GM21360 (cell line): ENCODE data around the gene EGFR.

Experiments used
- ATAC-seq: cut with Tn5 transposase; IDR thresholded peaks from one replicate; pipeline ENCODE4 v1.9.1; 2021; ENCODE audit warnings: mild to moderate bottlenecking, moderate library complexity; ENCODE audit not compliant: unreplicated experiment

The EGFR gene

DNA sequence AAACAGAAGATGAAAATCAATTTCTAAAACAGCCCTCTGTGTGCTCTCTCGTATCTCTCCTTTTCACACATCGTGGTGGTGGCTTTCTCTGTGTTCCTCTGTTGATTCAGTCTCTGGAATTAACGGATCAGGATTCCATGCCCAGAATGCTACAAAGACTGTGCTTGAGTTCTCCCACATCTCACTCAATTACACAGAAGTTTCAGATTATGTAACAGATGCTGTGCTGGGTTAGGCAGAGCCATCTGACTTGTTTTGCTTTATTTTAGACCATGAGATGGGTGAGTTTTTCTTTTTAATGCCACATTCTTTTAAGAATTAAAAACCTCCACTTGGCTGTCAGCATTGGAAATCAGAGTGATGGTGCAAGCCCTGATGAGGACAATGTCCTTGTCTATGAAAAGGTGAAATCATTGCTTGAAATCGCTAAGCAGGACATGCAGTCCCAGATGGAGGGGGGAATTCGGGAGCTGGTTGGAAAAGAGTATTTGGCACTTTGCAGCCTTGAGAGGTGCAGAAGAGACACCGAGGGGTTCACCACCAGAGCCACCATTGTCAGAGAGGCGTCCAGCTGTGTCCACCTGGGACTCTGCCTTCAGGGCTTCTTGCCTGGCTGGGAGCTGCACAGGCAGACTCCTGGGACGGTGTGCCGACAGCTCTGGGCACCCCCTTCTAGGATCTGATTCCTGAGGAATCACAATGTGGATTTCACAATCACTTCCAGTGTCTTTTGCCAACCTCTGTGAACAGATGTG lies 80.4 kb downstream of the EGFR start:
- ATAC-seq: no peak

- no peak for ATAC-seq
These were observed 81.2 kb downstream of the EGFR start for GRCh38 chr7:55099821-55100543.

DNA sequence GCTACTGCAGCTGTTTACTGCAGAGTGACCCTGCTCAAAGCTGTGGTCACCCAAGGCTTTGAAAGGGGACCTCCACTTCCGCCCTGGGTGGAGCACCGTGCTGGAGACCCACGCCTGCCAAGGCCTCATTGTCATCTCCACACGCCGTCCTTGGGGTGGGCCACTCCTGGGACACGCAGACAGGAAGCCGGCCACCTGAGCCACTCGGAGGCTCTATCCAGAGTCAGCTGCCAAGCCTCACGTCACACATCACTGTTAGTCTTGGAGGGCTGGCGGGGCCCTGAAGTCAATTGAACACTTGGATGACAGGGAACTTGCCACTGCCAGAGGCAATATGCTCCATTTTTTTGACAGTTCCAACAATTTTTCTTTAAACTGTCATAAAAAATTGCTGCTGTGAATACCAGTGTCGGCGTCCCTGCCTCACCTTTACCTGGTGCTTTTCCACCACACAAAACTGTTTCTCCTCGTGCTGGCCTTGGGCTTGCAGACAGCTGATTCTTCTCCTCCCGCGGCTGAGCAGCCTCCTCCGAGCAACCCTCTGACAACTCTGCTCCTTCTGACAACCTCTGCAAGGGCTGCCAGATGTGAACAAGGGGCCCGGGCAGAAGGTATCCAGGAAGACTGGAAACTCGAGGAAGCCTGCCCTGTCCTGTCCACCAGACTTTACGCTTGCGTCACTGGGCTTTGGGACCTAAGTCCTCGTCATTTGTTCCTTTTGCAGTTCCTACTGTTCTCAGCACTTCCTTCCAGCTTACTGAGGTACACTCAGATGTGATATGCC lies 81.9 kb downstream of the EGFR start:
- ATAC-seq: no peak

DNA sequence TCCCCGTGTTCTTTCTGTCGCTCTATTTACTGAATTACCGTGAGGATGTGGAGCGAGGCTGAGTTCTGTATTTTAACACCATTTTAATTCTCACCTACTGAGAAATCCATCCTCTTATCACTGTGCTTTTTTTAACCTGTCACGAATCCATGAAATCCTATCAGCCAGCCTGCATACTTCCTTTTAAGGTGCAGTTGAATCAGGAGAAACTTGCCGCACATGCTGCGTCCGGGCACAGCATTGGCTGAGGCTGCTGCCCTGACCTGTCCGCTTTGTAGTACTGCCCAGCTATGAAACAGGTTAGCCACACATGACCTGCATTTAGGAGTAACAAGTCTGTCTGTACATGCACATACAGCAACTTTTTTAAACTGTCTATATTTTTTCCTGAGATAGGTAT lies 82.5 kb downstream of the EGFR start:
- ATAC-seq: no peak

- ATAC-seq: no peak
These were observed 85.3 kb downstream of the EGFR start for GRCh38 chr7:55104123-55104522.

GRCh38 chr7:55104712-55105433 lies 86.1 kb downstream of the EGFR start:
- no peak for ATAC-seq

- no peak for ATAC-seq
These were observed 87.1 kb downstream of the EGFR start for GRCh38 chr7:55105952-55106351.

DNA sequence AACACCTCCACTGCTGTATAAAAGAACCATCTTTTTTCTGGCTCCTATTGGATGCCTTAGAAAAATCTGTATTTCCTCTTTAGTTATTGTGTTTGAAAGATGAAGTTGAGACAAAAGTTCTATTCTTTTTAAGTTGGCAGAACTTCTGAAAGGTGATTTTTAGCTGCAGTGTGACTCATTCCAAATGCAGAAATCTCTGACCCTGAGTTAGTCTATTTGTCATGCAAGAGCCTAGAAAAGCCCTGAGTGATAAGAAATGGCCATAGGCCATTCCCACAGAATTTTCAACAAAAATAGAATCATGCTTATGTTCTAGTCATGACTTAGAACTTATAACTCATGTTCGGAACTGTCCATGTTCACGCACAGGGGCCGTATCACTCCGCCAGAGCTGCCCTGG lies 89.1 kb downstream of the EGFR start:
- ATAC-seq: no peak

DNA sequence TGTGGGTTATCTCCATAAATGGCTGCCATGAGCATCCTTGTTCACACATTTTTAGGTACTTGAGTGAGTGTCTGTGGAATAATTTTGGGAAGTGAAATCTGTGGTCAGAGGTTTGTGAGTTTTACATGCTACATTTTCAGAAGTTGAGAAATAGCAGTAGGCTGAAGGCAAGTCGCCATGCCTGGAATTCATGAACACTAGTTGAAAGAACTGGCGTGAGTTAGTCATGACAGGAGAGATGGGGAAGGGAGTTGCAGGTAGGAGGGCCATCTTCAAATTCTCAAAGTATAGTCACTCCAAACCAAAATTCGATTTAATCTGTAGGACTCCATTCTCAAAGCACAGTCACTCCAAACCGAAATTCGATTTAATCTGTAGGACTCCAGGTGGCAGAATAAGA lies 89.6 kb downstream of the EGFR start:
- no peak for ATAC-seq

DNA sequence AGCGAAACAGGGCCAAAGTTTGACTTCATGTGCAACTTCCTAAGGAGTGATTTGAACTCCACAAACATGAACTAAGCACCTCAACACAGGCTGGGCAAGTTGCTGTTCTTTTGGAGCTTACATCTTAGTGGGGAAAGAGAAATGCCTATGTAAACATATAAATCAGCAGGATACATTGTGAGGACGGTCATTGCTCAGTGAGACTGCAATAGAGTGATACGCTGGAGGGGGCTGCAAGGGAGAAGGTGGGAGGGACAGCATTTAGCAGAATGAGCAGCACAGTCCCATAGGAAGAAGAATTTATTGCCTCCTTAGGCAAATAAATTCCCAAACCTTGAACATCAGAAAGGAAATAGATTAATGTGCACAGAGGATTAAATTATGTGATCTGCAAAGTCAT lies 90.0 kb downstream of the EGFR start:
- ATAC-seq: no peak

GRCh38 chr7:55109404-55110167 lies 90.8 kb downstream of the EGFR start:
- ATAC-seq: no peak

- no peak for ATAC-seq
These were observed 91.6 kb downstream of the EGFR start for GRCh38 chr7:55110282-55110992.

DNA sequence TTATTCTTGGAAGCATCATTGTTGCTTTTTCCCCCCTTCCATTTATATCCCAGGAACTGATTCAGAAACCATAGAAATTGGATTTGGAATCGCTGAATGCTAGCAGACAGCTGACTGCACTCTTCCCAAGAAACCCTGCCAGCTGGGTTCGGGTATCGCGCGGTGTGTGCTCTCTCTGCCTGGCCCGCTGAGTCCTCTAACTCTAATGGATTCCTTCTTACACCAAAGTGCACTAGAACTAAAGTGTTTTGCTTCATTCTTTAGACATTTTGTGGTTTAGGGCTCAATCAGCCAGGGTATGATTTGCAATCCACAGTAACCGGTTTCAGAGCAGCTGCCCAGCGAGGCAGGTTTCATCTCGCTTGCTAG lies 92.2 kb downstream of the EGFR start:
- ATAC-seq: no peak

DNA sequence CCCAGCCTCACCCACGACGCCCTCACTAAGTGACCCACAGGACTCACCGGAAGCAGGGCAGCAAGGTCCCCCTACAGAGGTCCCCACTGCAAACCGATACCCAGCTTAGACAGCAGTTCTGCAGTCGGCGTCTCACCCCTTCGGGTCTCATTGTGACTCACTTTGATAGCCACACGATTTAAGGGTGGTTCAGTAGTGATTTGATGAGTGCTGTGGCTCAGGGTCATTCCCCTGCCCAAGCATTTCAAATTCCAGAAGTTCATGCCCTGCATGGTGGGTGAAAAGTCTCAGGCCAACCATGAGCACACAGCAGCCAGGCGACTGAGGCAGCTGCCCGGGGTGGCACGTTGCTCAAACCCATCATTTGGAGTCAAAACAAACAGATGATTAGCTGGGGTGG lies 93.2 kb downstream of the EGFR start:
- no peak for ATAC-seq

DNA sequence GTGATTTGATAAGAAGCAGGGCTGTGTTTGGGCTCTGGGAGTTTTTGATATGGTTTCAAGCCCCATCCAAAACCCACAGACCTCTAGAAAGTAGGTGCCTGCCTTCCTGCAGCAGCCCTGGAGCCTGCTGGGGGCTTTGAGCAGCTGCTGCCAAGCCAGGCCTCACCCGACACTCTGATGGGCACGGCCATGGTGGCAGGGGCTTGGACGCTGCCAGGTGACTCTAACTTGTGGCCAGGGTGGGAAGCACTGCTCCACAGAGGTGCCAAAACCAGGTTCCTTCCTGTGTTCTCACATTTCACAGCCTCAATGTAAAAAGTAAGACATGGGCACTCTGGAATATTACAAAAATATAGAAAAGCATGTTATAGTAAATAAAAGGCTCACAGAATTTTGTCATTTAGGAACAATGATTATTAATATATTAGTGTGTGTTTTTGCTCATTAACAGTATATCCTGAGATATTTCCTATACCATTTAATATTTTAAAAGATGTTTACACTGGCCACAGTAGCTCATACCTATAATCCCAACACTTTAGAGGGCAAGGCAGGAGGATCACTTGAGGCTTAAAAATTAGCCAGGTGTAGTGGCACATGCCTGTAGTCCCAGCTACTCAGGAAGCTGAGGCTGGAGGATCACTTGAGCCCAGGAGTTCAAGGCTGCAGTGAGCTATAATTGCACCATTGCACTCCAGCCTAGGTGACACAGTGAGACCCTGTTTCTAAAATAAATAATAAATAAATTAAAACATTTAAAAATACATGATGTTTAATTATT lies 95.1 kb downstream of the EGFR start:
- ATAC-seq: no peak

GRCh38 chr7:55117286-55117685 lies 98.5 kb downstream of the EGFR start:
- ATAC-seq: no peak

DNA sequence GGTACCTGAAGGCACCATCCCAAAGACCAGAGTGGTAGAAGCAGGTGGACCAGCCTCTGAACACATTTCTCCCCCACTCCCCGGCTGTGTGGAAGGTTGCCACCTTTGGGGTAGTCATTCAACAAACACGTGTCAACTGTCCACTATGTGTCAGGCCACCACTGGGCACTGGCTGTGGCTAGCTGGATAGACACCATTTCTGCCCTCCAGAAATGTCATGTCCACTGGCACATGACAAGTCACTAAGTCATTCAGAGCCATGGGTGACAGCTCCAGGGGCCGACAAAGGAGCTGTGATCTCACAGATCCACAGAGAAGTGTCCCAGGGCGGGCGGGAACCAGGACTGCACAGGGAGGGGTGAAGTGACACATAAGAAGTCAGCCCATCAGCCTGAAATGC lies 99.6 kb downstream of the EGFR start:
- ATAC-seq: no peak

- ATAC-seq: no peak
These were observed 100.8 kb downstream of the EGFR start for GRCh38 chr7:55119571-55119970.

DNA sequence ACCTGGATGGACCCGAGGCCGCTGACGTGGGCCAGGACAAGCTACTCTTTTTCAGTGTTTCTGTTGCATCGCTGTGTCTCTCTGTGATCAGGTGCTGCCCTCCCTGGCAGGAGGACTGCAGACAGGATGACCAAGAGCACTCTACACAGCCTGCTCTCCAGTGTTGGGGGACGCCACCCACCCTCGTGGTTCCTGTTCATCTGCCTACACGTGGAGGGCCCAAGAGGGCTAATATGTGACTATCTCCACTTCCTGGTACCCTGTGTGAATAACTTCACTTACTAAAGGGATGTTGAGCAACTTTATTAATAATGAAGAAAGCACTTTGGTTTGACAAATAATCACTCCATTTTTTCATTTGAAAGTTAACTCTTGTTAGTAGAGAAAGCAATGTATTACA lies 101.3 kb downstream of the EGFR start:
- no peak for ATAC-seq
